Caco-2 (cell line): ENCODE results near the gene SPATA6. TPM values are rescaled to one million over a fixed set of nuclear protein-coding genes. Genes with fewer than 3 reads are reported as not detected.
"Not testable (repeated sequence)": the region's sequence is repeated elsewhere in the genome, so short reads cannot be mapped to it uniquely, and the experiment has no call there.

ENCODE experiments used
- Bru-seq: library from RNA; stranded (reverse); fragments of 400-500 nt; gene quantifications from one replicate; lab custom pipeline; 2021; lab: Mats Ljungman, UMichigan
- BruChase-seq, 2 experiments: library from RNA; stranded (reverse); fragments of 400-500 nt; gene quantifications; one replicate each; lab custom pipeline; 2021; lab: Mats Ljungman, UMichigan
- BruUV-seq: library from RNA; stranded (reverse); fragments of 400-500 nt; replicated peaks from 2 replicates; lab custom pipeline; 2021; lab: Mats Ljungman, UMichigan
- CTCF ChIA-PET: fragments of 300-600 bp; sonication (Branson Sonifier 250); formaldehyde crosslinking; loops from one replicate; lab custom pipeline; 2022; ENCODE audit warnings: antibody characterized with exemption; lab: Charles Lee
- POLR2A ChIA-PET: fragments of 300-600 bp; sonication (Branson Sonifier 250); formaldehyde crosslinking; loops from one replicate; lab custom pipeline; 2022; ENCODE audit warnings: antibody characterized with exemption; lab: Charles Lee
- DNase-seq, 2 experiments: peaks; one replicate each; pipeline versions ENCODE4 v3.0.0 to v3.0.0-alpha.2; 2020 to 2022
- H3K27me3 ChIP-seq: replicated peaks from 2 replicates; pipeline ENCODE4 v1.6.0; 2011; ENCODE audit warnings: low read length; ENCODE audit not compliant: control insufficient read depth, insufficient read depth
- H3K36me3 ChIP-seq: 2 replicates; pipeline ENCODE4 v1.5.1; 2011; ENCODE audit warnings: low read length; ENCODE audit not compliant: control insufficient read depth, insufficient read depth
- H3K4me1 ChIP-seq: fragments of 250-450 bp; sonication (Bioruptor Pico); 2 replicates; pipeline ENCODE4 v1.5.1; 2020; ENCODE audit warnings: mild to moderate bottlenecking
- H3K4me3 ChIP-seq: 2 replicates; pipeline ENCODE4 v1.5.1; 2011; ENCODE audit warnings: low read depth, mild to moderate bottlenecking, control low read depth, low read length
- H3K9me3 ChIP-seq: fragments of 250-450 bp; sonication (Bioruptor Pico); 2 replicates; pipeline ENCODE4 v1.5.1; 2020; ENCODE audit warnings: mild to moderate bottlenecking, moderate library complexity
- H3K27ac Mint-ChIP-seq: one replicate; pipeline ENCODE4 v1.8.0; 2022; ENCODE audit warnings: mixed read lengths; ENCODE audit not compliant: unreplicated experiment
- H3K27me3 Mint-ChIP-seq: one replicate; pipeline ENCODE4 v1.8.0; 2022; ENCODE audit warnings: mixed read lengths; ENCODE audit not compliant: insufficient read depth, unreplicated experiment
- H3K36me3 Mint-ChIP-seq: one replicate; pipeline ENCODE4 v1.8.0; 2022; ENCODE audit warnings: mild to moderate bottlenecking, mixed read lengths; ENCODE audit not compliant: insufficient read depth, unreplicated experiment
- H3K4me1 Mint-ChIP-seq: one replicate; pipeline ENCODE4 v1.8.0; 2022; ENCODE audit warnings: low read depth, mixed read lengths; ENCODE audit not compliant: unreplicated experiment
- H3K4me3 Mint-ChIP-seq: one replicate; pipeline ENCODE4 v1.8.0; 2022; ENCODE audit warnings: mild to moderate bottlenecking, moderate library complexity, mixed read lengths; ENCODE audit not compliant: unreplicated experiment
- H3K9me3 Mint-ChIP-seq: one replicate; pipeline ENCODE4 v1.8.0; 2022; ENCODE audit warnings: mixed read lengths; ENCODE audit not compliant: unreplicated experiment
- intact Hi-C: fragments of 100-400 bp; cut with micrococcal nuclease; formaldehyde crosslinking; loops from one replicate; pipeline ENCODE4 v1.10.0; 2022; ENCODE audit not compliant: unreplicated experiment
- long read RNA-seq: library from polyadenylated mRNA; stranded (forward); transcript quantifications from one replicate; pipeline ENCODE4 v2.0.0, GENCODE V29; 2022
- total RNA-seq: library from RNA; stranded (reverse); gene quantifications from 2 replicates; pipeline ENCODE4 v1.2.3, GENCODE V29; 2022
- TF ChIP-seq, protein P1 (sequence below), 2 experiments: fragments of 200-600 bp in 1 of 2; IDR thresholded peaks; 1 replicate in 1 of 2; 2 replicates in 1 of 2; pipeline versions ENCODE4 v1.5.1 to v1.8.0; 2011 to 2022; ENCODE audit warnings: antibody characterized with exemption in 1 of 2, control low read depth in 1 of 2, inconsistent platforms in 1 of 2, low read depth in 1 of 2, low read length in 1 of 2, mild to moderate bottlenecking in 1 of 2, moderate library complexity in 1 of 2; ENCODE audit not compliant: insufficient read depth in 1 of 2, severe bottlenecking in 1 of 2, unreplicated experiment in 1 of 2

The SPATA6 gene
- 1.8 and 2.6 TPM in 2 replicates for total RNA-seq
- Bru-seq, nascent RNA = percentile 37 among the genes with signal in this experiment
- BruChase-seq, experiment 1, labeled RNA remaining after a 2-hour chase = percentile 38 among the genes with signal in this experiment
- BruChase-seq, experiment 2, labeled RNA remaining after a 6-hour chase = percentile 31 among the genes with signal in this experiment
- long read RNA-seq = 0 reads

DNA sequence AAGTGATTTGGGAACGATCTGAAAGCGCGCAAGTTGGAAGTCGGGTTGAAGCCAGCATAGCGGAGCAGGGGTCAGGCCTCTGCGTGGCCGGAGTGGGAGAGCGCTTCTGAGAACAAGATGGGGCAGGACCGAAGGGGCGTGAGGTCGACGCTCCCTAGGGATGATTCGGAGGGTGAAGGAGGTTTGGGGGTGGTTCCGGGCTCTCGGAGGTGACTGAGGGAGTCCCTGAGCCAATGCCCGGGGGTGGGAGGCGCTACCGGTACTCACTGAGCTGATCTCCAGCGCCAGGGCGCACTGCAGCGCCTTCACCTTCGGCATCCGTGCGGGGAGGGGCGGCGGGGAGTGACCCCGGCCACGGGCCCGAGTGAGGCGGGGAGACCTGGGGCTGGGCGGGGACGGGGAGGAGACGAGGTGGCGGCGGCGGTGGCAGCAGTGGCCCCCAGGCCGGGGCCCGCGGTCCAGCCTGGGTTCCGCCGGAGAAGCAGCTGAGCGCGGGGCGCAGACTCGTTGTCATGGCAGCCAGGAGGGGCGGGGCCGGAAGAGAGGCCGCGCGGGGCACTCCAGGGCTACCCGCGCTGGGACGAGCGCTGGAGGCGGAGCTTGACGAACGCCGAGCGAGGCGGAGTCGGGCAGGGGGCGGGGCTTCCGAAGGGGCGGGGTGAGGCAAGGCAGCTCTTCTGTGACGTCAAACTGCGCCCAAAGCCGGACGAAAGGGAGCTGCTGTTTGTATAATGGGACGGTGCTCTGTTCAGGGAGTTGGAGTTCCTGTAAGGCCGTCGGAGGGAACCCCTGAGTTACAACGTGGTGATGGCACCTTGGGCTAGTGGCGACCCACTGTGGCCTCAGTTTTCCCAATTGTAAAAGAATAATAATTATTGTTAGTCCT lies at the start of gene SPATA6:
TSS of gene SPATA6 (minus strand) at position 514 of the 886 bp plus-strand sequence. CDS start at position 318, 196 bp downstream.
- Mint-ChIP-seq H3K4me3 (peak within 1 kb of the TSS; percentile 88), H3K36me3 (peaks cover 5% of the 10 kb centered on the region), H3K27me3 (no peaks in the 10 kb centered on the region), H3K27ac (peak within 1 kb of the TSS; percentile 74), H3K9me3 (no peaks in the 10 kb centered on the region), H3K4me1 (peaks cover 6% of the 10 kb centered on the region)
- ChIA-PET CTCF (interaction anchor here (0.6 to 1.7 kb wide), 5 partner anchors 22 to 746 kb away, joined by 3 to 9 read pairs (median 4); no protein-coding TSS in a partner anchor), POLR2A (interaction anchor here (0.6 to 1.0 kb wide), 5 partner anchors 9 to 91 kb away, joined by 3 to 8 read pairs (median 5); no protein-coding TSS in a partner anchor)
- peak; percentile 90 to 95 for DNase-seq
- H3K27me3 ChIP-seq = no peaks in the 10 kb centered on the region
- no TSS peak for BruUV-seq
- TF ChIP-seq, protein P1, sequence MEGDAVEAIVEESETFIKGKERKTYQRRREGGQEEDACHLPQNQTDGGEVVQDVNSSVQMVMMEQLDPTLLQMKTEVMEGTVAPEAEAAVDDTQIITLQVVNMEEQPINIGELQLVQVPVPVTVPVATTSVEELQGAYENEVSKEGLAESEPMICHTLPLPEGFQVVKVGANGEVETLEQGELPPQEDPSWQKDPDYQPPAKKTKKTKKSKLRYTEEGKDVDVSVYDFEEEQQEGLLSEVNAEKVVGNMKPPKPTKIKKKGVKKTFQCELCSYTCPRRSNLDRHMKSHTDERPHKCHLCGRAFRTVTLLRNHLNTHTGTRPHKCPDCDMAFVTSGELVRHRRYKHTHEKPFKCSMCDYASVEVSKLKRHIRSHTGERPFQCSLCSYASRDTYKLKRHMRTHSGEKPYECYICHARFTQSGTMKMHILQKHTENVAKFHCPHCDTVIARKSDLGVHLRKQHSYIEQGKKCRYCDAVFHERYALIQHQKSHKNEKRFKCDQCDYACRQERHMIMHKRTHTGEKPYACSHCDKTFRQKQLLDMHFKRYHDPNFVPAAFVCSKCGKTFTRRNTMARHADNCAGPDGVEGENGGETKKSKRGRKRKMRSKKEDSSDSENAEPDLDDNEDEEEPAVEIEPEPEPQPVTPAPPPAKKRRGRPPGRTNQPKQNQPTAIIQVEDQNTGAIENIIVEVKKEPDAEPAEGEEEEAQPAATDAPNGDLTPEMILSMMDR (IDR thresholded peaks at IDR 0.05; ENCODE audit: insufficient read depth in 1 of 2, low read depth in 1 of 2, low read length in 1 of 2, severe bottlenecking in 1 of 2, unreplicated experiment in 1 of 2) = no peak
- peak within 1 kb of the TSS; percentile 58 for H3K4me3 ChIP-seq
- no peaks in the 10 kb centered on the region for H3K36me3 ChIP-seq
- no peaks in the 10 kb centered on the region for H3K9me3 ChIP-seq
- intact Hi-C loops = no loop called here
- H3K4me1 ChIP-seq = no peaks in the 10 kb centered on the region

GRCh38 chr1:48519896-48520295 lies 47.9 kb upstream of the SPATA6 start:
- H3K27me3 ChIP-seq, BruUV-seq, CTCF ChIA-PET, H3K9me3 ChIP-seq, H3K4me3 Mint-ChIP-seq, H3K4me1 ChIP-seq, H3K9me3 Mint-ChIP-seq, intact Hi-C loops, DNase-seq, H3K4me1 Mint-ChIP-seq, POLR2A ChIA-PET, H3K4me3 ChIP-seq, H3K36me3 Mint-ChIP-seq, H3K27ac Mint-ChIP-seq, H3K27me3 Mint-ChIP-seq, H3K36me3 ChIP-seq: not testable (repeated sequence)

DNA sequence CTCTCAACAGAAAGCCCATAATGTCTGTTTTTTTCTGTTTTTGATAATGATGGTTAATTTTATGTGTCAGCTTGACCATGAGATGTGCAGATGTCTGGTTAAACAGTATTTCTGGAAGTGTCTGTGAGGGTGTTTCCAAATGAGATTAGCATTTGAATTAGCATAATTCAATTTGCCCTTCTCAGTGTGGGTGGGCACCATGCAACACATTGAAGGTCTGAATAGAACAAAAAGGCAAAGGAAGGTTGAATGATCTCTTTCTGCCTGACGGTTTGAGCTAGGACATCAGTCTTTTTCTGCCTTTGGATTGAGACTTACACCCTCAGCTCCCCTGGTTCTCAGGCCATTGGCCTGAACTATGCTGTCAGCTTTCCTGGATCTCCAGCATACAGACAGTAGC lies 34.9 kb upstream of the SPATA6 start:
- no peak for DNase-seq
- H3K36me3 Mint-ChIP-seq = no peaks in the 10 kb centered on the region
- H3K27ac Mint-ChIP-seq = no peak overlapping the region
- no peak overlapping the region for H3K4me3 Mint-ChIP-seq
- intact Hi-C loops = no loop called here
- Histone ChIP-seq H3K36me3 (no peaks in the 10 kb centered on the region), H3K9me3 (no peaks in the 10 kb centered on the region), H3K4me3 (no peak overlapping the region), H3K4me1 (no peaks in the 10 kb centered on the region), H3K27me3 (no peaks in the 10 kb centered on the region)
- H3K4me1 Mint-ChIP-seq = no peaks in the 10 kb centered on the region
- ChIA-PET POLR2A (no interaction called here), CTCF (no interaction called here)
- TF ChIP-seq, protein P1 (IDR thresholded peaks at IDR 0.05; ENCODE audit: insufficient read depth in 1 of 2, low read depth in 1 of 2, low read length in 1 of 2, severe bottlenecking in 1 of 2, unreplicated experiment in 1 of 2) = no peak
- BruUV-seq = no TSS peak
- peaks cover 4% of the 10 kb centered on the region for H3K27me3 Mint-ChIP-seq
- no peaks in the 10 kb centered on the region for H3K9me3 Mint-ChIP-seq
